ENCODE measurements around the gene MICOS13. TPM values are rescaled to one million over a fixed set of nuclear protein-coding genes. Genes with fewer than 3 reads are reported as not detected.

MICOS13 gene
- total RNA-seq, 1 experiment from 2014 or later: 93.5 TPM

DNA sequence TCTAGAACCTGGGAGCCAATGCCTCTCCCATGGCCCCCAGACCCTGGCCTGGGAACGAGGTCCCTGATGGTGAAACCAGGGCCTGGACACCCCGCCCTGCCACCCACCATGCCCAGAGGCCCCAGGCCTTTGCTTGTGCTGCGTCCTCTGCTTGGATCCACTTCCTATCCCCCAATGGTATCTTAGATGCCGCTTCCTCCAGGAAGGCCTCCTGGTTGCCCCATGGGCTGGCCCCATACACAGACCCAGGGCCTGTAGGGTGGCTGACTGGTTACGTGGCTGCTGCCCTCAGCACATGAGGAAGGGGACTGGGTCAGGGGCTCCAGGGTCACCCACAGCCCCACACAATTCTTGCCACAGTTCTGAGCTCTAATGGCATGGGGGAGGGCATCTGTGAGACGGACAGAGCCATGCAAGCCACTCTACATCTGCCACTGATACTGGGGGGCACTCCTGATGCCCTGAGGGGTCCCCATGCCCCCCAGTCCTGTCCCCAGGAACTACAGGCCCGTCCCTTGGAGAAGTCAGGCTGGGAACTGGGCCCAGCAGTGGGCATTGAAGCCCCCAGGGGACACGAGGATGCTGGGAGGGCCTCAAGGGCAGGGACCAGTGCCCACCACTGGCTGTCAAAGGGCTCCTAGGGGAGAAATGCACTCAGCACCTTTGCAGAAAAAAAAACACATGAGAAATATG is 14.8 kb upstream of the MICOS13 start:
- ATAC-seq: no peak
- Histone ChIP-seq H3K36me3 (ENCODE audit: control insufficient read depth, insufficient read depth, low read length) (peaks cover 7% of the 10 kb centered on the region; the same call in 1 of the 2 replicates), H3K4me1 (ENCODE audit: control insufficient read depth, insufficient read depth, low read length) (peaks cover 12% of the 10 kb centered on the region), H3K9me3 (ENCODE audit: control insufficient read depth, insufficient read depth, low read depth, low read length) (no peaks in the 10 kb centered on the region), H3K27me3 (ENCODE audit: control insufficient read depth, insufficient read depth, low read length) (no peaks in the 10 kb centered on the region), H3K4me3 (ENCODE audit: low read depth in 2 of 2, low read length in 2 of 2) (no peak overlapping the region), H3K27ac (ENCODE audit: low read length) (no peak overlapping the region)
- intact Hi-C loops (cut with micrococcal nuclease; ENCODE audit: unreplicated experiment): loop anchor here (10.0 kb wide), 1 partner anchor 100 kb away; the partner anchor contains the start of gene DUS3L
- BruUV-seq (replicated peaks): no TSS peak
- ChIA-PET CTCF (no interaction called here), POLR2A (no interaction called here)
- TF ChIP-seq REST (IDR thresholded peaks at IDR 0.05; ENCODE audit: insufficient read depth in 1 of 2, low read depth in 2 of 2, low read length in 1 of 2) (no peak), SIN3A (IDR thresholded peaks at IDR 0.05; ENCODE audit: borderline replicate concordance, insufficient read depth, low read depth, low read length) (no peak), POLR2AphosphoS5 (IDR thresholded peaks at IDR 0.05; ENCODE audit: low read depth, low read length) (no peak; the same call in 1 of the 2 replicates), TCF7L2 (IDR thresholded peaks at IDR 0.05; ENCODE audit: low read depth, low read length) (no peak), CTCF (IDR thresholded peaks at IDR 0.05) (no peak)
- DNase-seq (ENCODE audit: low read depth, low spot score): no peak
- in situ Hi-C loops (cut with HindIII; ENCODE audit: low pct_unique_long_range_greater_than_20kb, low sequenced_read_pairs): no loop called here

GRCh38 chr19:5694167-5694955 is 14.0 kb upstream of the MICOS13 start:
- ATAC-seq (no peak), DNase-seq (ENCODE audit: low read depth, low spot score) (no peak)
- no peaks in the 10 kb centered on the region for H3K27me3 ChIP-seq (ENCODE audit: control insufficient read depth, insufficient read depth, low read length)
- peaks cover 12% of the 10 kb centered on the region for H3K4me1 ChIP-seq (ENCODE audit: control insufficient read depth, insufficient read depth, low read length)
- H3K9me3 ChIP-seq (ENCODE audit: control insufficient read depth, insufficient read depth, low read depth, low read length): no peaks in the 10 kb centered on the region
- TF ChIP-seq REST (IDR thresholded peaks at IDR 0.05; ENCODE audit: insufficient read depth in 1 of 2, low read depth in 2 of 2, low read length in 1 of 2) (no peak), TCF7L2 (IDR thresholded peaks at IDR 0.05; ENCODE audit: low read depth, low read length) (no peak), SIN3A (IDR thresholded peaks at IDR 0.05; ENCODE audit: borderline replicate concordance, insufficient read depth, low read depth, low read length) (no peak), CTCF (IDR thresholded peaks at IDR 0.05) (no peak), POLR2AphosphoS5 (IDR thresholded peaks at IDR 0.05; ENCODE audit: low read depth, low read length) (no peak; the same call in 1 of the 2 replicates)
- no peak overlapping the region for H3K4me3 ChIP-seq (ENCODE audit: low read depth in 2 of 2, low read length in 2 of 2)
- POLR2A ChIA-PET: no interaction called here
- intact Hi-C loops (cut with micrococcal nuclease; ENCODE audit: unreplicated experiment) (loop anchor here (10.0 kb wide), 1 partner anchor 100 kb away; the partner anchor contains the start of gene DUS3L), in situ Hi-C loops (cut with HindIII; ENCODE audit: low pct_unique_long_range_greater_than_20kb, low sequenced_read_pairs) (no loop called here)
- no peak overlapping the region for H3K27ac ChIP-seq (ENCODE audit: low read length)
- peaks cover 7% of the 10 kb centered on the region; the same call in 1 of the 2 replicates for H3K36me3 ChIP-seq (ENCODE audit: control insufficient read depth, insufficient read depth, low read length)
- CTCF ChIA-PET: no interaction called here
- no TSS peak for BruUV-seq (replicated peaks)
